ENCODE results near the gene SDR9C7. TPM values are rescaled to one million over a fixed set of nuclear protein-coding genes. Genes with fewer than 3 reads are reported as not detected.
"Not testable (repeated sequence)": the region's sequence is repeated elsewhere in the genome, so short reads cannot be mapped to it uniquely, and the experiment has no call there.

The SDR9C7 gene
- under 1 TPM; 0.11 to 0.44 (median 0.22) TPM for polyA plus RNA-seq (ENCODE audit: insufficient read length in 3 of 3)
- long read RNA-seq, donor 1 = 0 reads
- long read RNA-seq, donor 2 = 0 reads
- long read RNA-seq, donor 3 = 0 reads
- long read RNA-seq, donor 4 = 0 reads
- long read RNA-seq, donor 5 = 0 reads
- long read RNA-seq, donor 6 = 0 reads
- long read RNA-seq, donor 7 = 0 reads
- long read RNA-seq, donor 8 = 0 reads
- long read RNA-seq, donor 9 = 0 reads
- long read RNA-seq, donor 10 = 0 reads
- long read RNA-seq, donor 11 = 0 reads
- long read RNA-seq, donor 12 = 0 reads
- long read RNA-seq, donor 13 = 0 reads
- long read RNA-seq, donor 14 = 0 reads
- long read RNA-seq, donor 15 = 0 reads
- long read RNA-seq, donor 16 = 0 reads

DNA sequence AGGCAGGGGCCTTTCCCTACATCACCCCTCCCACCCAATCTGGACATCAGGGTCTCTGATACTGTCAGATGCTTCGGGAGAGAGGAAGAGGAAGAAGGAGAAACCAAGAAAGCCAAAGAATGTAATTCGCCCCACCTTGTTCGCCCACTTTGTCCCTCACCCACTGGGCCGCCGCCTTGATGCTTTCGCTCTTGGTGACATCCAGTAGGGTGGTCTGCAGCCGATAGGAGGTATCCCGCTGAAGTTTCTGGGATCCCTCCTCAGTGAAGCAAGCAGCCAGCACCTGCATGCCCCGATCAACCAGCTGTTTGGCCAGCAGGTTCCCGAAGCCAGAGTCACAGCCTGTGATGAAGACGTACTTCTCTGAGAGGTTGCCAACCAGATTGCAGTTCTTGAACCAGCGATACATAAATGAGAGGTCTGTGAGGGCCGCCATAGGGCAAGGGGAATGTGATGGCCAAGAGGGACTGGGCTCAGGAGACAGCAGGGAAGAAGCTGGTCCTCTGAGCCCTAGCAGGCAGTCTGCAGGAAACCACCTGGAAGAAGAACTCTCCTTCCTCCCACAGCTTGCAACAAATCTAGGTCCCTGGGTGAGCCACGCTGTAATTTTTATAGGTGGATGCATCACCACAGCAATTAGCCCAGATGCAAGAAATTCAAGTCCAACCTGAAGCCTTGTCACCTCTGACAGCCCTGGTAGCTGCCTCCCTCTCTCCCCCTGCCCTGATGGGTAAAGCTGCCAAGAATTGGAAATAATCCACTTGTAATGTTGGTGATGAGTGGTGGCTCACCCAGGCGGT is at the start of gene SDR9C7:
TSS of gene SDR9C7 (minus strand) at position 583 of the 800 bp plus-strand sequence. CDS start at position 436, 147 bp downstream.
- DNase-seq (ENCODE audit: extremely low read depth in 1 of 11, low read depth in 9 of 11, low spot score in 4 of 11) = no peak

GRCh38 chr12:56983386-56983785 is 49.2 kb upstream of the SDR9C7 start:
- no peak for DNase-seq (ENCODE audit: extremely low read depth in 1 of 11, low read depth in 9 of 11, low spot score in 4 of 11)

- not testable (repeated sequence) for DNase-seq (ENCODE audit: extremely low read depth in 1 of 11, low read depth in 9 of 11, low spot score in 4 of 11)
Measured at GRCh38 chr12:56982578-56983236, 48.5 kb upstream of the SDR9C7 start.

GRCh38 chr12:56980941-56981530 is 46.8 kb upstream of the SDR9C7 start:
- DNase-seq (ENCODE audit: extremely low read depth in 1 of 11, low read depth in 9 of 11, low spot score in 4 of 11) = no peak

GRCh38 chr12:56980268-56980667 is 46.1 kb upstream of the SDR9C7 start:
- DNase-seq (ENCODE audit: extremely low read depth in 1 of 11, low read depth in 9 of 11, low spot score in 4 of 11) = no peak

- no peak for DNase-seq (ENCODE audit: extremely low read depth in 1 of 11, low read depth in 9 of 11, low spot score in 4 of 11)
Measured at GRCh38 chr12:56979628-56980027, 45.4 kb upstream of the SDR9C7 start.

- no peak for DNase-seq (ENCODE audit: extremely low read depth in 1 of 11, low read depth in 9 of 11, low spot score in 4 of 11)
Measured at GRCh38 chr12:56978397-56979138, 44.4 kb upstream of the SDR9C7 start.

GRCh38 chr12:56977361-56977760 is 43.2 kb upstream of the SDR9C7 start:
- not testable (repeated sequence) for DNase-seq (ENCODE audit: extremely low read depth in 1 of 11, low read depth in 9 of 11, low spot score in 4 of 11)

GRCh38 chr12:56974224-56974623 is 40.0 kb upstream of the SDR9C7 start:
- not testable (repeated sequence) for DNase-seq (ENCODE audit: extremely low read depth in 1 of 11, low read depth in 9 of 11, low spot score in 4 of 11)

DNA sequence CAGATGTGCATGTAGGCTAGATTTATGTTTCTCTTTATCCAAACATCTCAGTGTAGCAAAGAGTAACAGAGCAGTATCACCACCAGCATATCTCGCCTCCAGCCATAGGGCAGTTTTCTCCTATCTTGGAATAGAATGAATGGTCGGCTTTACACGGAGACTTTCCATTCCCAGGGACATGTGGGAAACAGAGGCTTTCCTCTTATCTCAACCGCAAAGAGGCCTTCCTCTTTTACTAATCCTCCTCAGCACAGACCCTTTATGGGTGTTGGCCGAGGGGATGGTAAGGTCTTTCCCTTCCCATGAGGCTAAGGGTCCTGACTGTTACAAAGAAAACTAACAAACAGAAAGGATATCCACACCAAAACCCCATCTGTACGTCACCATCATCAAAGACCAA is 34.7 kb upstream of the SDR9C7 start:
- DNase-seq (ENCODE audit: extremely low read depth in 1 of 11, low read depth in 9 of 11, low spot score in 4 of 11) = not testable (repeated sequence)

DNA sequence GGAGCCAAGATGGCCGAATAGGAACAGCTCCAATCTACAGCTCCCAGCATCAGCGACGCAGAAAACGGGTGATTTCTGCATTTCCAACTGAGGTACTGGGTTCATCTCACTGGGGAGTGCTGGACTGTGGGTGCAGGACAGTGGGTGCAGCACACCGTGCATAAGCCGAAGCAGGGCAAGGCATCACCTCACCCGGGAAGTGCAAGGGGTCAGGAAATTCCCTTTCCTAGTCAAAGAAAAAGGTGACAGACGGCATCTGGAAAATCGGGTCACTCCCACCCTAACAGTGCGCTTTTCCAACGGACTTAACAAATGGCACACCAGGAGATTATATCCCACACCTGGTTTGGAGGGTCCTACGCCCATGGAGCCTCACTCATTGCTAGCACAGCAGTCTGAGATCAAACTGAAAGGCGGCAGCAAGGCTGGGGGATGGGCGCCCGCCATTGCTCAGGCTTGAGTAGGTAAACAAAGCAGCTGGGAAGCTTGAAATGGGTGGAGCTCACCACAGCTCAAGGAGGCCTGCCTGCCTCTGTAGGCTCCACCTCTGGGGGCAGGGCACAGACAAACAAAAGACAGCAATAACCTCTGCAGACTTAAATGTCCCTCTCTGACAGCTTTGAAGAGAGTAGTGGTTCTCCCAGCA is 31.9 kb upstream of the SDR9C7 start:
- DNase-seq (ENCODE audit: extremely low read depth in 1 of 11, low read depth in 9 of 11, low spot score in 4 of 11) = not testable (repeated sequence)

DNA sequence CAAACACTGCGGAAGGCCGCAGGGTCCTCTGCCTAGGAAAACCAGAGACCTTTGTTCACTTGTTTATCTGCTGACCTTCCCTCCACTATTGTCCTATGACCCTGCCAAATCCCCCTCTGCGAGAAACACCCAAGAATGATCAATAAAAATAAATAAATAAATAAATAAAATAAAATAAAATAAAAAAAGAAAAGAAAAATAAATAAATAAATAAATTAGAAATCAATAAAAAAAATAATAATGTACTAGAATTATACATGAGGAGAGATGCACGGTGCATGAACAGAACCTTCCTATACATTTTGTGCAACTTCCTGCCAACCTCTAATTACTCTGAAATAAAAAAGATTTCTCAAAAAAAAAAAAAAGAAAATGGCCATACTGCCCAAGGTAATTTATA is 30.9 kb upstream of the SDR9C7 start:
- DNase-seq (ENCODE audit: extremely low read depth in 1 of 11, low read depth in 9 of 11, low spot score in 4 of 11) = not testable (repeated sequence)

- not testable (repeated sequence) for DNase-seq (ENCODE audit: extremely low read depth in 1 of 11, low read depth in 9 of 11, low spot score in 4 of 11)
Measured at GRCh38 chr12:56963557-56963956, 29.3 kb upstream of the SDR9C7 start.

- DNase-seq (ENCODE audit: extremely low read depth in 1 of 11, low read depth in 9 of 11, low spot score in 4 of 11) = not testable (repeated sequence)
Measured at GRCh38 chr12:56962247-56962646, 28.0 kb upstream of the SDR9C7 start.

GRCh38 chr12:56958422-56958821 is 24.2 kb upstream of the SDR9C7 start:
- DNase-seq (ENCODE audit: extremely low read depth in 1 of 11, low read depth in 9 of 11, low spot score in 4 of 11) = no peak

GRCh38 chr12:56957229-56958052 is 23.2 kb upstream of the SDR9C7 start, which contains the start of gene RDH16:
Gene RDH16 (minus strand): TSS chr12:56957608. CDS start chr12:56957462, 146 bp downstream.
- no peak for DNase-seq (ENCODE audit: extremely low read depth in 1 of 11, low read depth in 9 of 11, low spot score in 4 of 11)

- no peak for DNase-seq (ENCODE audit: extremely low read depth in 1 of 11, low read depth in 9 of 11, low spot score in 4 of 11)
Measured at GRCh38 chr12:56955631-56956256, 21.5 kb upstream of the SDR9C7 start.
